Kidney (tissue), 14 donors: Measurements from ENCODE around the gene GPR26. TPM values are rescaled to one million over a fixed set of nuclear protein-coding genes. Genes with fewer than 3 reads are reported as not detected.
A peak's percentile ranks its signal among the peaks of the same experiment; 100 is the strongest.

ENCODE experiments used
- DNase-seq, 5 donors: peaks; one replicate each; pipeline ENCODE4 v3.0.0-alpha.2; 2013 to 2020
- FAIRE-seq: peaks from 2 replicates; lab custom pipeline; 2012; peaks lifted over from hg19 to GRCh38; lab: Jason Lieb, UNC
- H3K27ac ChIP-seq, 2 donors: one replicate each; pipeline ENCODE4 v1.7.0; 2013; ENCODE audit warnings: low read depth in 2 of 2, low read length in 2 of 2, inconsistent platforms in 1 of 2
- H3K27me3 ChIP-seq: one replicate; pipeline ENCODE4 v1.7.1; 2013; ENCODE audit warnings: low read length, inconsistent platforms; ENCODE audit not compliant: control insufficient read depth, insufficient read depth
- H3K36me3 ChIP-seq, 3 donors: one replicate each; pipeline versions ENCODE4 v1.7.0 to v1.7.1; 2013; ENCODE audit warnings: low read length in 3 of 3, control low read depth in 1 of 3, inconsistent platforms in 1 of 3; ENCODE audit not compliant: insufficient read depth in 3 of 3, control insufficient read depth in 2 of 3
- H3K4me1 ChIP-seq, 3 donors: one replicate each; pipeline versions ENCODE4 v1.7.0 to v1.7.1; 2013; ENCODE audit warnings: low read length in 3 of 3, inconsistent platforms in 1 of 3, low read depth in 1 of 3; ENCODE audit not compliant: control insufficient read depth in 2 of 3, insufficient read depth in 2 of 3
- H3K4me3 ChIP-seq, 3 donors: one replicate each; pipeline versions ENCODE4 v1.7.0 to v1.8.1; 2013; ENCODE audit warnings: low read length in 3 of 3, control low read depth in 1 of 3, inconsistent platforms in 1 of 3
- H3K9ac ChIP-seq, 3 donors: one replicate each; pipeline versions ENCODE4 v1.7.0 to v1.7.1; 2013; ENCODE audit warnings: low read length in 3 of 3, control low read depth in 1 of 3, inconsistent platforms in 1 of 3
- H3K9me3 ChIP-seq, 3 donors: one replicate each; pipeline versions ENCODE4 v1.7.0 to v1.7.1; 2013; ENCODE audit warnings: low read length in 3 of 3, control low read depth in 1 of 3, inconsistent platforms in 1 of 3; ENCODE audit not compliant: control insufficient read depth in 2 of 3, insufficient read depth in 1 of 3
- CTCF ChIP-seq: IDR thresholded peaks from 3 replicates; pipeline ENCODE4 v1.5.1; 2012; ENCODE audit warnings: mild to moderate bottlenecking, moderate library complexity, borderline replicate concordance; ENCODE audit not compliant: insufficient read depth; ENCODE audit errors: extremely low read depth
- intact Hi-C: fragments of 100-400 bp; cut with DNase I; formaldehyde crosslinking; loops from one replicate; pipeline ENCODE4 v1.11.1; 2022
- polyA plus RNA-seq: library from polyadenylated mRNA; stranded (reverse); fragments of 350-450 nt; fragmentation: Illumina TruSeq; extraction: RNeasy Lipid Tissue Mini Kit (QIAGEN cat#74804); gene quantifications from one replicate; pipeline ENCODE4 v1.2.3, GENCODE V29; 2014; ENCODE audit warnings: low read depth, low replicate concordance; ENCODE audit not compliant: insufficient read depth
- total RNA-seq: library from RNA; stranded (reverse); fragmentation: NEBNext Ultra II Directional; extraction: Animal tissue kit (Norgen Biotek cat#: 25700); gene quantifications from one replicate; pipeline ENCODE4 v1.2.1, GENCODE V29; 2021
- donor health status: control.
- donor health status: control.
- donor health status: control.
- donor health status: control.
- donor health status: control.
- donor health status: DM: yes; HTN: yes; CAD: no.
- donor health status: Normal renal cell carcinoma (clear cell type).

The GPR26 gene
- total and polyA plus RNA-seq, 2 donors from 2014 or later, result not detected

GRCh38 chr10:123643315-123643714 lies 22.8 kb upstream of the GPR26 start:
- TF ChIP-seq CTCF, result no peak

GRCh38 chr10:123645016-123645415 lies 21.1 kb upstream of the GPR26 start:
- Histone ChIP-seq H3K36me3 (no peaks in the 10 kb centered on the region), H3K9me3 (no peaks in the 10 kb centered on the region), H3K27me3 (no peaks in the 10 kb centered on the region), H3K4me1 (no peaks in the 10 kb centered on the region), H3K4me3 (no peak overlapping the region), H3K9ac (no peak overlapping the region), H3K27ac (no peak overlapping the region)
- intact Hi-C loops, result no loop called here
- FAIRE-seq, result no peak
- no peak for TF ChIP-seq CTCF
- no peak for DNase-seq

More at GRCh38 chr10:123643315-123643714, 22.8 kb upstream of the GPR26 start:
- Histone ChIP-seq H3K9ac (no peak overlapping the region), H3K9me3 (no peaks in the 10 kb centered on the region), H3K4me1 (no peaks in the 10 kb centered on the region), H3K4me3 (no peak overlapping the region), H3K27ac (no peak overlapping the region), H3K27me3 (no peaks in the 10 kb centered on the region), H3K36me3 (no peaks in the 10 kb centered on the region)
- intact Hi-C loops, result no loop called here
- DNase-seq (peak in 1 of 5 donors; percentile 15), FAIRE-seq (no peak)

- Histone ChIP-seq H3K27me3 (no peaks in the 10 kb centered on the region), H3K9me3 (no peaks in the 10 kb centered on the region), H3K36me3 (no peaks in the 10 kb centered on the region), H3K27ac (no peak overlapping the region), H3K9ac (no peak overlapping the region), H3K4me1 (no peaks in the 10 kb centered on the region), H3K4me3 (no peak overlapping the region)
- no peak for DNase-seq
- no peak for FAIRE-seq
- no peak for TF ChIP-seq CTCF
- intact Hi-C loops, result no loop called here
These were observed 20.5 kb upstream of the GPR26 start for GRCh38 chr10:123645615-123646014.

- Histone ChIP-seq H3K9ac (no peak overlapping the region), H3K4me1 (no peaks in the 10 kb centered on the region), H3K4me3 (no peak overlapping the region), H3K27me3 (no peaks in the 10 kb centered on the region), H3K27ac (no peak overlapping the region), H3K9me3 (no peaks in the 10 kb centered on the region), H3K36me3 (no peaks in the 10 kb centered on the region)
- FAIRE-seq (no peak), DNase-seq (no peak)
- no peak for TF ChIP-seq CTCF
- intact Hi-C loops, result no loop called here
These were observed 17.6 kb upstream of the GPR26 start for GRCh38 chr10:123648595-123648994.
